Nephron progenitor cell (in vitro differentiated cells): ENCODE measurements around the gene LORICRIN.
"Not testable (repeated sequence)": the region's sequence is repeated elsewhere in the genome, so short reads cannot be mapped to it uniquely, and the experiment has no call there.

Experiments
- DNase-seq: peaks from one replicate; pipeline ENCODE4 v3.0.0; 2021
- H3K27ac Mint-ChIP-seq: 2 replicates; pipeline ENCODE4 v1.8.0; 2021; ENCODE audit warnings: mild to moderate bottlenecking, moderate library complexity, mixed read lengths
- H3K27me3 Mint-ChIP-seq: 2 replicates; pipeline ENCODE4 v1.8.0; 2021; ENCODE audit warnings: mild to moderate bottlenecking, low read depth, mixed read lengths; ENCODE audit not compliant: poor library complexity
- H3K36me3 Mint-ChIP-seq: 2 replicates; pipeline ENCODE4 v1.8.0; 2021; ENCODE audit warnings: low read depth, mixed read lengths
- H3K4me1 Mint-ChIP-seq: 2 replicates; pipeline ENCODE4 v1.8.0; 2021; ENCODE audit warnings: mixed read lengths
- H3K4me3 Mint-ChIP-seq: 2 replicates; pipeline ENCODE4 v1.8.0; 2021; ENCODE audit warnings: mild to moderate bottlenecking, moderate library complexity, mixed read lengths
- H3K9me3 Mint-ChIP-seq: 2 replicates; pipeline ENCODE4 v1.8.0; 2021; ENCODE audit warnings: mild to moderate bottlenecking, moderate library complexity, mixed read lengths
- CTCF ChIP-seq: fragments of 200-600 bp; sonication (generic); IDR thresholded peaks from 2 replicates; pipeline ENCODE4 v1.5.0; 2021; ENCODE audit warnings: antibody characterized with exemption

LORICRIN gene

GRCh38 chr1:153217744-153218416 lies 41.6 kb upstream of the LORICRIN start:
- no peak for TF ChIP-seq CTCF
- DNase-seq: no peak
- H3K27me3 Mint-ChIP-seq: peaks cover 10% of the 10 kb centered on the region
- H3K27ac Mint-ChIP-seq: no peak overlapping the region
- no peaks in the 10 kb centered on the region for H3K4me1 Mint-ChIP-seq
- H3K4me3 Mint-ChIP-seq: no peak overlapping the region
- no peaks in the 10 kb centered on the region for H3K36me3 Mint-ChIP-seq
- peaks cover 13% of the 10 kb centered on the region for H3K9me3 Mint-ChIP-seq

DNA sequence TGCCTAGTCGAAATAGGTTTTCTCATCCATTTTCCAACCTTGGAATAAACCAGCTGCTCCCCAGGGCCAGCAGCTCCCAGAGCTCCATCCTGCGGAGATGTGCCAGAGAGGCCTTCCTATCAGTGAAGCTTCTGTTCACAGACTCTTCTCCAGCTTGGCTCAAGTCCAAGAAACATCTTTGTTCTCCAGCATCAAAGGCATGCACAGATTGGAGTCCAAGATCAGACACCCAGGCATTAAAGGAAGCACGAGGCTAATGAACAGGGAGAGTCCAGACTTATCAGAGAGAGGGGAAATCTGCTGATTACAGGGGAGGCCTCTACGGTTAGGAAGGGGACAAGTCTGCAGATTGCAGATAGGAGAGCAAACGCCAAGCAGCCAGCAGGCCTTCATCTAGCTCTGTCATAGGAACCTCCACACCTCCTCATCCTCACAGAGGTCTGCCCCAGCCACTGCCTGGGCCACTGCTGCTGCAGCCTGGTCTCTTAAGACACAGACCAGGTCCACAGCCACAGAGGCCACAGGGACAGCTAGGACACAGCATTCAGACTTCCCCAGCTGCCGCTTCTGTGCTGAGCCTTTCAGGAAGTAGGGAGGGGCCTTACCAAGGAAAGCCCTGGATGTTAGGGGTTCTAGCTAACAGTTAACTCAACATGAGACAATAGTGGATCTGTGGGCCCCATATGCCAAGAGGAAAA lies 38.7 kb upstream of the LORICRIN start:
- no peak overlapping the region for H3K4me3 Mint-ChIP-seq
- no peak for TF ChIP-seq CTCF
- H3K36me3 Mint-ChIP-seq: no peaks in the 10 kb centered on the region
- DNase-seq: no peak
- H3K9me3 Mint-ChIP-seq: peaks cover 10% of the 10 kb centered on the region
- no peak overlapping the region for H3K27ac Mint-ChIP-seq
- H3K4me1 Mint-ChIP-seq: no peaks in the 10 kb centered on the region
- H3K27me3 Mint-ChIP-seq: peaks cover 13% of the 10 kb centered on the region

- H3K9me3 Mint-ChIP-seq: not testable (repeated sequence)
These were observed 36.2 kb upstream of the LORICRIN start for GRCh38 chr1:153223040-153223891.

GRCh38 chr1:153227810-153228209 lies 31.7 kb upstream of the LORICRIN start:
- TF ChIP-seq CTCF: no peak
- no peak overlapping the region for H3K4me3 Mint-ChIP-seq
- peaks cover 6% of the 10 kb centered on the region for H3K27me3 Mint-ChIP-seq
- DNase-seq: no peak
- peaks cover 11% of the 10 kb centered on the region for H3K9me3 Mint-ChIP-seq
- no peak overlapping the region for H3K27ac Mint-ChIP-seq
- no peaks in the 10 kb centered on the region for H3K36me3 Mint-ChIP-seq
- no peaks in the 10 kb centered on the region for H3K4me1 Mint-ChIP-seq

More at GRCh38 chr1:153223040-153223891, 36.2 kb upstream of the LORICRIN start:
- H3K4me1 Mint-ChIP-seq, H3K36me3 Mint-ChIP-seq, H3K4me3 Mint-ChIP-seq, H3K27ac Mint-ChIP-seq: not testable (repeated sequence)
- H3K27me3 Mint-ChIP-seq: peaks cover 10% of the 10 kb centered on the region
- TF ChIP-seq CTCF: peak; percentile 53
- peak; percentile 77 for DNase-seq

DNA sequence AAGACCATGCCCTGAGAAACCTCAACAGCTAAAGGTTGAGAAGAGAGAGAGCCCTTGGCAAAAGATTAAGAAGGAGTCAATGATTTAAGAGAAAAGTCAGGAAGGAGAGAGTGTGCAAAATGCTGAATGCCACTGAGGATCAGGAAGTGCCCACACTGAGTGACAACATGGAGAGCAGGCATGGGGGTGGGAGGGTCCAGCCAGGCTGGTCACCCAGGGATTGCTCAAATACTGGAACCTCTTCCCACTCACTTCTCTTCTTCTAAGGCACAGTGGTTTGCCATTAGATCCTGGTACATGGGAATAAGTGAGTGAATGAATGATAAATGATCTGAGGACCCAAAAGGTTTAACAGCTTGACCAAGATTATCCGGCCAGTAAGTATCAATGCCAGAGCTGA lies 31.0 kb upstream of the LORICRIN start:
- DNase-seq: no peak
- Mint-ChIP-seq H3K4me3 (no peak overlapping the region), H3K36me3 (no peaks in the 10 kb centered on the region), H3K4me1 (no peaks in the 10 kb centered on the region), H3K27me3 (peaks cover 2% of the 10 kb centered on the region), H3K27ac (no peak overlapping the region), H3K9me3 (peaks cover 15% of the 10 kb centered on the region)
- TF ChIP-seq CTCF: no peak
